Activated B cell treated with CpG ODN at 0.5 μM for 24 hours (primary cell): ENCODE results near the gene CTNNA2. TPM values are rescaled to one million over a fixed set of nuclear protein-coding genes. Genes with fewer than 3 reads are reported as not detected.

Experiments
- ATAC-seq: fragments of 200-7000 bp; cut with Tn5 transposase; one replicate; pipeline ENCODE4 v1.10.0; 2021; ENCODE audit warnings: low read depth, mild to moderate bottlenecking, moderate library complexity
- CTCF ChIA-PET: fragments of 350-600 bp; sonication (Branson Sonifier 250); formaldehyde crosslinking; loops from one replicate; lab custom pipeline; 2021; ENCODE audit warnings: antibody characterized with exemption; lab: Charles Lee
- POLR2A ChIA-PET: fragments of 350-600 bp; sonication (Branson Sonifier 250); formaldehyde crosslinking; loops from one replicate; lab custom pipeline; 2021; ENCODE audit warnings: antibody characterized with exemption; lab: Charles Lee
- DNase-seq: peaks from one replicate; pipeline ENCODE4 v3.0.0; 2022
- H3K27ac Mint-ChIP-seq: one replicate; pipeline ENCODE4 v1.8.0; 2020; ENCODE audit warnings: mixed read lengths
- H3K27me3 Mint-ChIP-seq: one replicate; pipeline ENCODE4 v1.8.0; 2021; ENCODE audit warnings: mixed read lengths
- H3K36me3 Mint-ChIP-seq: one replicate; pipeline ENCODE4 v1.8.0; 2021; ENCODE audit warnings: low read depth, mixed read lengths
- H3K4me1 Mint-ChIP-seq: one replicate; pipeline ENCODE4 v1.8.0; 2021; ENCODE audit warnings: mixed read lengths
- H3K4me3 Mint-ChIP-seq: one replicate; pipeline ENCODE4 v1.8.0; 2020; ENCODE audit warnings: mild to moderate bottlenecking, mixed read lengths
- H3K9me3 Mint-ChIP-seq: one replicate; pipeline ENCODE4 v1.8.0; 2020; ENCODE audit warnings: mixed read lengths
- intact Hi-C: fragments of 100-400 bp; cut with micrococcal nuclease; formaldehyde crosslinking; loops from one replicate; pipeline ENCODE4 v1.15.1; 2024
- total RNA-seq: library from RNA; stranded (reverse); gene quantifications from 2 replicates; pipeline ENCODE4 v1.2.3, GENCODE V29; 2022
- TF ChIP-seq, protein P1 (sequence below): fragments of 200-600 bp; IDR thresholded peaks from one replicate; pipeline ENCODE4 v1.8.0; 2022; ENCODE audit warnings: antibody characterized with exemption, mild to moderate bottlenecking

CTNNA2 gene
- total RNA-seq, 1 donor from 2014 or later: not detected

DNA sequence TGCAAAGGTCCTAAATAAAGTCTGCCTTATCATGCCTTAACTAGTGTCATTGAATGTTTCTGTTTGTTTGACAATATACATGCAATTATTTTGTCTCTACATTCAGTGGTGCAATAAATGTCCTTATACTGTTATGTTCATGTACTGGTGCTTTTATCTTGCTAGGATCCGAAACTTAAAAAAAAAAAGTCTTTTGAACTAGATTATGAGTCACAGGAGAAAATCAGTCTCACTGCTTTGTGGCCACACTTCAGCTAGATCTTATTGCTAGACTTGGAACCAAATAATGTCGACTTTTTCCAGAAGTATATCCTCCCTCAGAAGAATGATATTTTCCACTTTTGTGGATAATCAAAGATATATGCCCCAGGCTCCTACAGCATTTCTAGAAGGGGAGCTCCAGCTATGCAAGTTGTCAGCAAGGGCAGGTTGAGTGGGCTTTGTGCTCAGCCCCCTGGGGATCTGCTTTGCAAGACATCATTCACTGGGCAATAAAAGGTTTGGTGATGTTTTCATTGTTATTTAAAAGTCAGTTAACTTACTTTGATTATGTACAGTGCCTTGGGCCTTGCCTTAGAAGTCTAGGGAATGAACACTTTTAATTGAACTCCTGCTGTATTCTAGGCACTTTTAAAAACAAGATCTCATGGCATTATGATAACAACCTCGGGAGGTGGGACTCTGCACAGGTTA, 948.8 kb downstream of the CTNNA2 start:
- CTCF ChIA-PET: no interaction called here
- no peak for DNase-seq
- Mint-ChIP-seq H3K36me3 (no peaks in the 10 kb centered on the region), H3K27ac (no peak overlapping the region), H3K4me1 (no peaks in the 10 kb centered on the region), H3K9me3 (peaks cover 4% of the 10 kb centered on the region), H3K4me3 (no peak overlapping the region), H3K27me3 (no peaks in the 10 kb centered on the region)
- TF ChIP-seq, protein P1, sequence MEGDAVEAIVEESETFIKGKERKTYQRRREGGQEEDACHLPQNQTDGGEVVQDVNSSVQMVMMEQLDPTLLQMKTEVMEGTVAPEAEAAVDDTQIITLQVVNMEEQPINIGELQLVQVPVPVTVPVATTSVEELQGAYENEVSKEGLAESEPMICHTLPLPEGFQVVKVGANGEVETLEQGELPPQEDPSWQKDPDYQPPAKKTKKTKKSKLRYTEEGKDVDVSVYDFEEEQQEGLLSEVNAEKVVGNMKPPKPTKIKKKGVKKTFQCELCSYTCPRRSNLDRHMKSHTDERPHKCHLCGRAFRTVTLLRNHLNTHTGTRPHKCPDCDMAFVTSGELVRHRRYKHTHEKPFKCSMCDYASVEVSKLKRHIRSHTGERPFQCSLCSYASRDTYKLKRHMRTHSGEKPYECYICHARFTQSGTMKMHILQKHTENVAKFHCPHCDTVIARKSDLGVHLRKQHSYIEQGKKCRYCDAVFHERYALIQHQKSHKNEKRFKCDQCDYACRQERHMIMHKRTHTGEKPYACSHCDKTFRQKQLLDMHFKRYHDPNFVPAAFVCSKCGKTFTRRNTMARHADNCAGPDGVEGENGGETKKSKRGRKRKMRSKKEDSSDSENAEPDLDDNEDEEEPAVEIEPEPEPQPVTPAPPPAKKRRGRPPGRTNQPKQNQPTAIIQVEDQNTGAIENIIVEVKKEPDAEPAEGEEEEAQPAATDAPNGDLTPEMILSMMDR: no peak
- intact Hi-C loops: no loop called here
- ATAC-seq: no peak
- POLR2A ChIA-PET: no interaction called here

DNA sequence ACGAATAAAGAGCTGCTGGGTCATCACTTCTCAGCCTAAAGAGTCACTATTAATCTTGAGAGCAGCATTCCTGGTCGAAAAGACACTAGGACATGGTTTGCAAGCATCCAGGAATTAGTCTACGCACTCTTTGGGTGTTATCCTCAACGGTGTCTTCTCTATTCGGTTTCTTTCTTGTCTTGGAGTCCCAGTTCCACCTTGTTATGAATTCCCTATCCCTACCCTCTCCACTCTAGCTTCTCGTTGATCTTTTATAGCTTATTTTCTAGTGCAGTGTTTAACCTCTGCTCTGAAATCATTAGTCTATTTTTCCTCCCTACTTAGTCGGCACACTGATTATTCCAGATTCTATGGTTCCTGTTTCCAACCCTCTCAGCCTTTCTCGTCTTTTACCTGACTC, 949.8 kb downstream of the CTNNA2 start:
- H3K27me3 Mint-ChIP-seq: no peaks in the 10 kb centered on the region
- H3K4me3 Mint-ChIP-seq: no peak overlapping the region
- H3K27ac Mint-ChIP-seq: no peak overlapping the region
- ChIA-PET POLR2A (no interaction called here), CTCF (no interaction called here)
- peaks cover 7% of the 10 kb centered on the region for H3K9me3 Mint-ChIP-seq
- TF ChIP-seq, protein P1: no peak
- intact Hi-C loops: no loop called here
- H3K4me1 Mint-ChIP-seq: no peaks in the 10 kb centered on the region
- DNase-seq (no peak), ATAC-seq (no peak)
- no peaks in the 10 kb centered on the region for H3K36me3 Mint-ChIP-seq

DNA sequence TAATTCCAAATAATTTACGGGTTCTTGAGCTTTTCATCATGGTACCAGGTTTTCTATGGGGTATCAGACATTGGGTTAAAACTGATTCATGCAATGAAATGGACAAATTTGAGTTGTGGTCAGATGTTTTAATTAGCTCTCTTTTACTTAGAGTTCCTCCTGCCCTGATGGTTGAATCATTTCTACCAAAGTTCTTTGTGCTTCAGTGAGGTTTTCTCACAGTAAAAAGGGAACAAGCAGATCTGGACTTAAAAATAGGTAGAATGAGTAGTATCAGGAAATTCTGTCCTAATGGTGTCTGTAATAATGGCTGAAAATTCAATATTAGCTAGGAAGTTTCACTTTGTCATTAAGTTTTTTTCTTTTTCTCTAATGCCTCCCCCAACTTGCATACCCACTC, 951.4 kb downstream of the CTNNA2 start:
- TF ChIP-seq, protein P1: no peak
- Mint-ChIP-seq H3K4me1 (no peaks in the 10 kb centered on the region), H3K27me3 (no peaks in the 10 kb centered on the region), H3K9me3 (peaks cover 7% of the 10 kb centered on the region), H3K36me3 (no peaks in the 10 kb centered on the region), H3K27ac (no peak overlapping the region), H3K4me3 (no peak overlapping the region)
- CTCF ChIA-PET: no interaction called here
- DNase-seq (no peak), ATAC-seq (no peak)
- intact Hi-C loops: no loop called here
- POLR2A ChIA-PET: no interaction called here

DNA sequence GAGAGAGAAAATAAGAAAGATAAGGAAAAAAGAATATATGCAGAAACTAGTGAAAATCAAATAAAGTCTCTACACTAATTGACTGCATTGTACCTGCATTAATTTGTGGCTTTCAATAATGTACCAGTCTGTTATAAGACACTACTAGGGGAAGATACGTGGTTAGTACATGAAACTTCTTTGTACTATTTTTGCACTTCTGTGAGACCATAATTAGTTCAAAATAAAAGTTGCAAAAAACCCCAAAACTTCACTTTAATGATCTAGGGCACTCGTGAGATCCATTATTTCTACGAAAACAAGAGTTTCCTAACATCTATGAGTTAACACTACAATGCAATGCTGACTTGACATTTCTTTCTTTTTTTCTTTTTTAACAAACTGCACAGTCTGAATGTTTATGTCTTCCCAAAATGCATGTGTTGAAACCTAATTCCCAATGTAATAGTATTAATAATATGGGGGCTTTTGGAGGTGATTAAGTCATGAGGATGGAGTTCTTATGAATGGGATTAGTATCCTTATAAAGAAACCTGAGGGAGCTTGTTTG, 954.5 kb downstream of the CTNNA2 start:
- Mint-ChIP-seq H3K27ac (no peak overlapping the region), H3K4me3 (no peak overlapping the region), H3K4me1 (no peaks in the 10 kb centered on the region), H3K9me3 (peaks cover 9% of the 10 kb centered on the region), H3K27me3 (no peaks in the 10 kb centered on the region), H3K36me3 (no peaks in the 10 kb centered on the region)
- TF ChIP-seq, protein P1: no peak
- ChIA-PET CTCF (no interaction called here), POLR2A (no interaction called here)
- ATAC-seq: no peak
- no peak for DNase-seq
- intact Hi-C loops: no loop called here

DNA sequence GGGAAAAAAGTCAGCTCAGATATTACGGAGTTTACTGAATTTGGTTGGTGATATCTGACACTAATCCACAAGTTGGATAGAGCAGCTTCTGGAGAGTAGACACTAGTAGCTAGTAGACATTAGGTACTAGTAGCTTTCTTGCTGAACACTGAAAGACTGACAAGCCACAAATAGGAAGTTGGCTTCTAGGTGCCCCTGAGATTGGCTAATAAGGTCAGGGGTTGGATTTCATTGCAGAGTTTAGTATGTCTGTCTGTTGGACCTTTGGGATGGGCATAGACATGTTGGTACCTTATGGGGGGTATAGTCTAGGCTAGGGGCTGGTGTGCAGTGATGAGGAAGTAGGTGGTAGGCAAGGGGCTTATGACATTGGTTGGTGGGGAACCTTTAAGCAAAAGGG, 956.6 kb downstream of the CTNNA2 start:
- no peak overlapping the region for H3K4me3 Mint-ChIP-seq
- H3K9me3 Mint-ChIP-seq: peaks cover 5% of the 10 kb centered on the region
- DNase-seq (no peak), ATAC-seq (no peak)
- no peaks in the 10 kb centered on the region for H3K27me3 Mint-ChIP-seq
- intact Hi-C loops: no loop called here
- ChIA-PET POLR2A (no interaction called here), CTCF (no interaction called here)
- TF ChIP-seq, protein P1: no peak
- H3K36me3 Mint-ChIP-seq: no peaks in the 10 kb centered on the region
- no peak overlapping the region for H3K27ac Mint-ChIP-seq
- no peaks in the 10 kb centered on the region for H3K4me1 Mint-ChIP-seq
